Upper lobe of right lung (tissue), 1 donor: ENCODE measurements around the gene FBXL12. TPM values are rescaled to one million over a fixed set of nuclear protein-coding genes. Genes with fewer than 3 reads are reported as not detected.

ENCODE experiments used
- ATAC-seq: fragments of 200-7000 bp; cut with Tn5 transposase; one replicate; pipeline ENCODE4 v1.9.1; 2020; ENCODE audit warnings: mild to moderate bottlenecking, moderate library complexity
- DNase-seq: peaks from one replicate; pipeline ENCODE4 v3.0.0-alpha.2; 2020
- H3K27ac ChIP-seq: fragments of 200-600 bp; one replicate; pipeline ENCODE4 v1.8.0; 2022
- H3K27me3 ChIP-seq: fragments of 200-600 bp; one replicate; pipeline ENCODE4 v1.8.0; 2022; ENCODE audit warnings: mild to moderate bottlenecking
- H3K36me3 ChIP-seq: fragments of 200-600 bp; one replicate; pipeline ENCODE4 v1.8.0; 2022
- H3K4me1 ChIP-seq: fragments of 200-600 bp; one replicate; pipeline ENCODE4 v1.8.0; 2022
- H3K4me3 ChIP-seq: fragments of 200-600 bp; one replicate; pipeline ENCODE4 v1.8.0; 2022; ENCODE audit warnings: mild to moderate bottlenecking
- H3K9me3 ChIP-seq: fragments of 200-600 bp; one replicate; pipeline ENCODE4 v1.8.0; 2022
- CTCF ChIP-seq: fragments of 200-600 bp; IDR thresholded peaks from one replicate; pipeline ENCODE4 v1.8.0; 2022; ENCODE audit warnings: antibody characterized with exemption
- intact Hi-C: fragments of 100-400 bp; cut with DNase I; formaldehyde crosslinking; loops from one replicate; pipeline ENCODE4 v1.11.0; 2022
- long read RNA-seq: library from polyadenylated mRNA; unstranded; transcript quantifications from one replicate; pipeline ENCODE4 v2.0.0, GENCODE V29; 2021
- total RNA-seq: library from RNA; stranded (reverse); fragmentation: NEBNext Ultra II Directional; extraction: Animal tissue kit (Norgen Biotek cat#: 25700); gene quantifications from one replicate; pipeline ENCODE4 v1.2.1, GENCODE V29; 2021
- donor health status: DM: no; HTN: yes; CAD: no; lungs with severe emphysema.

The FBXL12 gene
- 21.5 TPM for total RNA-seq
- long read RNA-seq, transcript FBXL12-201 (3 exons, 1,852 nt) = major isoform, 19 of 40 reads
- long read RNA-seq, transcript FBXL12-206 (3 exons, 1,843 nt) = minor isoform, 10 of 40 reads
- long read RNA-seq, partial matches to known transcripts = 2 of 40 reads
- long read RNA-seq, other reads (novel, unspliced or antisense) = 1 of 40 reads

GRCh38 chr19:9818734-9819595 lies at the start of gene FBXL12:
TSS of gene FBXL12 (minus strand) at chr19:9819079. CDS start at chr19:9818813, 266 bp downstream.
- intact Hi-C loops = no loop called here
- no peaks in the 10 kb centered on the region for H3K9me3 ChIP-seq
- ATAC-seq (peak; percentile 95), DNase-seq (peak; percentile 100)
- H3K27me3 ChIP-seq = no peaks in the 10 kb centered on the region
- peaks cover 4% of the 10 kb centered on the region for H3K36me3 ChIP-seq
- peak within 1 kb of the TSS; percentile 95 for H3K27ac ChIP-seq
- H3K4me1 ChIP-seq = peaks cover 20% of the 10 kb centered on the region
- H3K4me3 ChIP-seq = peak within 1 kb of the TSS; percentile 96
- TF ChIP-seq CTCF = no peak

GRCh38 chr19:9865732-9866501 lies 47.0 kb upstream of the FBXL12 start:
- no peak for DNase-seq
- ATAC-seq = peak; percentile 23
- Histone ChIP-seq H3K36me3 (no peaks in the 10 kb centered on the region), H3K27ac (no peak overlapping the region), H3K4me3 (no peak overlapping the region), H3K4me1 (no peaks in the 10 kb centered on the region), H3K27me3 (no peaks in the 10 kb centered on the region), H3K9me3 (no peaks in the 10 kb centered on the region)
- no peak for TF ChIP-seq CTCF
- intact Hi-C loops = no loop called here

- H3K4me1 ChIP-seq = no peaks in the 10 kb centered on the region
- ATAC-seq = no peak
Observed at GRCh38 chr19:9863759-9864158, 44.9 kb upstream of the FBXL12 start.

GRCh38 chr19:9862938-9863337 lies 44.1 kb upstream of the FBXL12 start:
- Histone ChIP-seq H3K27me3 (no peaks in the 10 kb centered on the region), H3K27ac (no peak overlapping the region), H3K4me3 (no peak overlapping the region), H3K4me1 (no peaks in the 10 kb centered on the region), H3K36me3 (no peaks in the 10 kb centered on the region), H3K9me3 (no peaks in the 10 kb centered on the region)
- TF ChIP-seq CTCF = no peak
- no peak for ATAC-seq
- intact Hi-C loops = no loop called here
- DNase-seq = no peak

More at GRCh38 chr19:9863759-9864158, 44.9 kb upstream of the FBXL12 start:
- no peak for TF ChIP-seq CTCF
- Histone ChIP-seq H3K27ac (no peak overlapping the region), H3K36me3 (no peaks in the 10 kb centered on the region), H3K4me3 (no peak overlapping the region), H3K9me3 (no peaks in the 10 kb centered on the region), H3K27me3 (no peaks in the 10 kb centered on the region)
- no peak for DNase-seq
- intact Hi-C loops = no loop called here

GRCh38 chr19:9861503-9861902 lies 42.6 kb upstream of the FBXL12 start:
- no peak for DNase-seq
- intact Hi-C loops = no loop called here
- Histone ChIP-seq H3K4me3 (no peak overlapping the region), H3K27me3 (no peaks in the 10 kb centered on the region), H3K9me3 (no peaks in the 10 kb centered on the region), H3K27ac (no peak overlapping the region), H3K36me3 (no peaks in the 10 kb centered on the region), H3K4me1 (no peaks in the 10 kb centered on the region)
- TF ChIP-seq CTCF = no peak
- no peak for ATAC-seq
